HG03439 (cell line): Measurements from ENCODE around the gene HEPN1.

Experiments used
- ATAC-seq: cut with Tn5 transposase; IDR thresholded peaks from one replicate; pipeline ENCODE4 v1.9.1; 2021; ENCODE audit warnings: mild to moderate bottlenecking, moderate library complexity; ENCODE audit not compliant: unreplicated experiment

HEPN1 gene

DNA sequence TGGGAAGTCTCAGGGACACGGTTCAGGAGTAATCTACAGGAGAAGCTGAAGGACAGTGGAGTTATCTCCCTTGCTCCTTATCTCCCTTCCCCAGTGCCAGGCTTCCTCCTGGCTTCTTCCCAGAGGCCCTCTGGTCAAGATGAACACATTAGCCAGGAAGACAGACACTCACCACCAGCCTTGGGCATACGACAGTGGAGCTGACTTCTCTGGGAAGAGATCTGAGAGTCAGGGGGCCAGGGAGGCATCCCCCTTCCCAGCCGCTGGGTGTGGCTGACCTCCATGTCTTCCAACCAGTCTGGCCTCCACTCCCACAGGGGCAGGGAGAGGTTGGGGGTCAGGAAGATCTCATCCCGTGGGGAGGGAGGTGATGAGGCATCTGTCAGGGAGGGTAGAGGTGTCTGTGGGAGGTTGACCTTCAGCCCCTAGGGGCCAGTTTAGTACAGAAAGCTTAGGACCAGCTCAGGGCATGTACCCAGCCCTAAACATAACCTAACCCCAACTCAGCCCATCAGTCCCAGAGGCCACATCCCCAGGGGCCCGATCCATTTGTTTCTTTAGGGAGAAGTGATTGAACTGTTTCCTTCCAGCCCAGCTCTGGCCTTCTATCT, 34.1 kb upstream of the HEPN1 start:
- no peak for ATAC-seq

DNA sequence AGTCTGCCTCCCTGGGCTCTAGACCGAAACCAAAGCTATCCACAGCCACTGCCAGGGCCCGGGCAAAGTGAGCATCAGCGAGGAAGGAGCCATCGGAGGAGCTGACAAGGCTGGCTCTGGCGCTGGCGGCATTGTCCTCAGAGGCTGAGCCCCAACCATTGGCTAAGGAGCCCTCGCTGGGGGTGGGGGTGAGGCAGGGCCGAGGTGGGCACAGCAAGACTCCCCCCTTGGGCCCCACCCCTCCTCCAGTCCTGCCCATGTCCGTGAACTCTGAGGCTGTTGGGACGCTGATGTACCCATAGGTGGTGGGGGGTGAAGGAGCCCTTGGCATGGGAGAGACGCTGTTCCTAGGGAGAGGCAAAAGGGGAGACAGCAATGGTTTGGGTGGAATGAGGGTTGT, 32.6 kb upstream of the HEPN1 start:
- no peak for ATAC-seq

DNA sequence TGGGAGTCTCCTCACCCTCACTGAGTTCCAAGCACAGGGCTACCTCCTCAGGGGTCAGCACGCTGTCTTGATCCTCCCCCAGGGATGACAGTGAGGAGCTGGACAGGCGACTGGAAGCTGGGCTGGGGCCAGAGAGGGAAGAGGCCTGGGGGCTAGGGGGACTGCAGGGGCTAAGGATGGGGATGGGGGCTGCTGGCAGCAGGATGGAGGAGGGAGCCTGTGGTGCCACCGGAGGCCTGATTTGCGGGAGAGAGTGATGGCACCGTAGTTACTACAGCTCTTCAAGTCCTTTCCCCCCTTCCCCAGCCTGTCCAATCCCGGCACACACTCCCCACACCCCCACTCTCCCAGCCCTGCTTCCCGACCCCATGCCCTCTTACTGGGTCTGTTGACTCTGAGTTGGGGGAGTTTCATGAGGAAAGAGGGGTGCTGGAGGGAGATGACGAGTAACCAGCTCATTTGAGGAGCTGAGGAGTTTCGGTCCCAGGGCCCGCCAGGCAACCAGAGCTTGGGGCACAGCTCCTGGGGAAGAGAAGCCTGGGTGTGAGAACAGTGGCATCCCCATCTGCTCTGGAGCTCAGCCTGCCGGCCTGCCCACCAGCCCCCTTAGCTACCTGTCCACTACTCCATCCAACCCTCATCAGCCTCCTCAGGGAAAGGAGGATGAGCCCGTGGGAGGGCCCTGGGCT, 31.9 kb upstream of the HEPN1 start:
- ATAC-seq, result no peak

GRCh38 chr11:124887667-124888013, 31.4 kb upstream of the HEPN1 start:
- no peak for ATAC-seq

DNA sequence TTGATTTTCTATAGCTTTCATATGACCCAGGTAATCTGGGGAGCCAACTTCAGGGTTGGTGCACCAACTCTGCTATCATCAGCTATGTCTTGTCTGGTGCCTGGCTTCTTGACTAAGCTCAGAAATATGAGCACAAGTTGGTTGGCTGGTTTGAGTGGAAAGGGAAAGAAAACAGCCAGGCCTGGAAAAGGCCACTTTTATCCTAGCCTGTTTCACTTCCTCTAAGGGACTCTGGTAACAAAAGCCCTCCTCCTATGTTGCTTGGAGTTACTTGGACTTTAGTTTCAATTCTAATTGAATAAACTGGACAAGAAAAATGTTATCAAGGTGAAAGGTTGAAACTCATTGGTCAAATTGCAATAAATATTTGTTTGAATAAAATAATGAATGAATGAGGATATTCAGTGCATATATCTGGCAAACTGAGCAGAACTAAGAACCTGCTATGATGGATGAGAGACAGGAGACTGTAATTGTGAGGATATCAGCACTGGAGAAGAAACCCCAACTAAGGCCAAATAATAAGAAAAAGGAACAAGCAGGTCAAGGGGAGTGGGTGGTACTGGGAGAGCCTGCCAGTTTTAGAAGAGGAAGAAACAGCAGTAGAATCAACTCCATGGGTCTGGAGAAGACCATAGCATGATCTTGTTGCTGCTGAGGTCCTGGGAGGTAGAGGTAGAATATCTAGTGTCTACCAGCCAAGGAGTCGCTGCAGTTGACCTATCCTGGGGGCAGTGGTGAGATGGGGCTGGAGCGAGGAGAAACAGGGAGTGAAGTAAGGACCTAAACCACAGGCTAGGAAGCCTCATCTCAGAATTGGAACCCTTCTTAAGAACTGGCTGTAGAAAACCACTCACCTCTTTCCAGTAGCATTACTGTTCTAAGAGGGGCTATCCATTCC, 29.6 kb upstream of the HEPN1 start:
- no peak for ATAC-seq

DNA sequence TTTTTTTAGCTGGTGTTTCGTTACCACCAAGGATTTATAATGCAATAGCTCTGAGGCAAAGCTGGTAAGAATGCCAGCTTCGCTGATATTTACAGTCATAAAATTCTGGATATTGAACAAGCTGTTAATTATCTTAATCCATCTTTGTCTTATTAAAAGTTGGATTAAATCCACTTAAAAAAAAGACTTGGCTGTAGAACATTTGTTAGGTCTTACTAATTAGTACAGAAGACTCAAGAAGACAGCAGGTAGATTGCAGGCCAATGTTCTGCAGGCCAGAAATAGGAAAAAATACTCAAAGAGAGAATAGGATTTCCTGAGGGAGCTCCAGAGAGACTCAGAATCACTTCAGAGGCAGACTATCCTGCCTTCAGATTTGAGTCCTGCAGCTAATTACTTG, 28.9 kb upstream of the HEPN1 start:
- no peak for ATAC-seq

- no peak for ATAC-seq
These were observed 28.2 kb upstream of the HEPN1 start for GRCh38 chr11:124890683-124891372.

DNA sequence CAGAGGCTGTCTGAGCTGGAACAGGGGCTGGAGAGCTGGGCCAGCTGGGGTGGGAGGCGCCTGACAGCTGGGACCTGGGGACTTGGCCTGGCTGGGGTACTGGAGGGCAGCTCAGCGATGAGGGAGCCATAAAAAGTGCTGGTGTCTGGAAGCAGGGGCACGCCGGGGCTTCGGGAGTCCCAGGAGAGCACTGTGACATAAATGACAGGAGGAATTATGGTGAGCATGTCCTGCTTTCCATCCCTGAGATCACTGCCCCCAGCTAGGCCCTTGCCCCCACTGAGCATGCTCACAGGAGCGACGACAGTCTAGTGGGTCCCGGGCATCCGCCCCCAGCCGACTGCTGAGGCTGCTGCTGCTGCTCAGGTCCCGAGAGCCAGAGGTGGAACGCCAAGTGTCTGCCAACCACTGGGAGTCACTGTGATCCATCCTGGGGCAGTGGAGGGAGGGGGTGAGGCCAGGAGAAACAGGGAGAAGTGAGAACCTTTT, 27.6 kb upstream of the HEPN1 start:
- no peak for ATAC-seq

- no peak for ATAC-seq
These were observed 26.9 kb upstream of the HEPN1 start for GRCh38 chr11:124892146-124892545.

- no peak for ATAC-seq
These were observed 26.1 kb upstream of the HEPN1 start for GRCh38 chr11:124892750-124893454.

- ATAC-seq, result no peak
These were observed 25.2 kb upstream of the HEPN1 start for GRCh38 chr11:124893781-124894401.

DNA sequence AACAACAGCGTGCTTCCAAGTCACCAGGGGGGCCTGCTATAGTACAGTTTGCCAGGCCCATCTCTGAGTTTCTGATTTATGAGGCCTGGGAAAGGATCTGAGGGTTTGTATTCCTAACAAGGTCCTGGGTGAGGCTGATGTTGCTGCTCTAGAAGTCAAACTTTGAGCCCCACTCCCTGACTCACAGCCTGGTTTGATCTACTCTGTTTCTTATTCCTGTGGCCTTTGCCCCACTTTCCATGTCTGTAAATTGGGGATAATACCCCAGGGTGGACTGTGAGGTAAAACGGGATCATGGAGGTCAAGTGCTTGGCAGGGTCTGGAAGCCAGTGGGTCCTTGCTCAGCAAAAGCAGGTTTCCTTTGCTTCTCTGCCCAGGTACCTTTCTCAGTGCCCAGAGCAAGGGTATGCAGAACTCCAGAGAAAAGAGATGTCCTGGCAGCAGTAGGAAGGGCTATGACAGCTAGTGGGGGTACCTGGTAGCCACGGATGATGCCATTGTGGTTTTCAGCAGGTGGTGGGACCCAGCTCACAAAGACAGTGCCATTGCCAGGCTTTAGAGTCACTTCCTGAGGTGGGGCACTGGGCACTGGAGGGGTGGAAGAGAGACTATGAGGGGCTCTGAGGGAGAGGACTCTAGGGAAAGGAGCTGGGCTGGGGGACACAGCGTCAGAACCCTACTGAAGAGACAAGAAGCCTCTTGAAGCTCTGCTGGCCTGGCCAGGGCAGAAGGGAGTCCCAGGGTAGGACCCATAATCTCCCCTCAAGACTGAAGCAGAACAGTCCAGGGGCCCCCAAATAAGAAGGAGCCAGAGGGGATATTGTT, 24.2 kb upstream of the HEPN1 start:
- ATAC-seq, result no peak

- ATAC-seq, result no peak
These were observed 23.5 kb upstream of the HEPN1 start for GRCh38 chr11:124895471-124895971.

DNA sequence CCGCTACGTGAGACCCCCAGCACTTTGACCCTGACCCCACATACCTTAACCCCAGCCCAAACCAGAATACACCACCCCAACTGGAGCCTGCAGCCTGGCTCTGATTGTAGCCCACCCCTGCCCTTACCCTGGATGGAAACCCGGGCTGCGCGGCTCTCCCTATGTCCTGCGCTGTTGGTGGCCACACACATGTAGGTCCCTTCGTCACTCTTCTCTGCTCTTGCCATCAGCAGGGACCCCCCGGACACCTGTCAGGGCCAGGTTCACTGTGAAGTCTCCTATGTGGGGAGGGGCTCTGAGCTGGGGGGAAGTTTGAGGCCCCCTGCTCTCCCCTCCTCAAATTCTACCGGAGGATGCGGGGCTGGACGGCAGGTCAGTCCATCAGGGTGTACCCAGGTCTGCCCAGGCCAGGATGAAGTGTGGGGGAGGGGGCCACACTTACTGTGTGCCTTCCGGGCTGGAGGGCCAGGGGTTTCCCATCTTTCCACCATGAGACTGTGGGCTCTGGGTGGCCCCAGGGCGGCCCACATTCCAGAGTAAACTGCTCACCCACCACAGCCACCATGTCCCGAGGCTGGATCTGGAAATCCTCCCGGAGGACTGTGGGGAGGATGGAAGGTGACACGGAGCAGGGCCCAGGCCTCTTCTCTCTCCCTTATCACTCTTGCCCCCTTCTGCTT, 22.8 kb upstream of the HEPN1 start:
- ATAC-seq, result no peak

- no peak for ATAC-seq
These were observed 22.1 kb upstream of the HEPN1 start for GRCh38 chr11:124896821-124897391.

GRCh38 chr11:124897674-124898262, 21.3 kb upstream of the HEPN1 start, which contains the start of gene ROBO4:
TSS of gene ROBO4 (minus strand) at chr11:124897865. CDS start at chr11:124897795, 70 bp downstream.
- no peak for ATAC-seq

DNA sequence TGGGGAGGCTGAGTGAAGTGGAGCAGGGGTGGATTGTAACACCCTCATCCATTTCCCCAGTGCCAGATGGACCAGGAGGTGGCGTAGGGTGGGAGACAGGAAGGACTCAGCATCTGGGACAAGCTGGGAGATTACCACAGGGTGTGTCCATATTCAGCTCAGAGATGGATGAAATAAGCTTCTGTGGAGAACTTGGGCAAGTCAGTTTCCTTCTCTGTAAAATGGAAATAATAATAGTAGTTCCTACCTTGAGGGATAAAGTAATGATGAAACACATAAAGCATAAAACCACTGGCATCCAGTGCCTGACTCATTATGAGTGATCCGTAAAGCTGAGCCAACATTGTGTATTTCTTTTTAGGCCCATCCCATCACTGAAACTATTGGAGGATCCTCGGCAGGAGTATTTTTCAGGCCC, 20.8 kb upstream of the HEPN1 start:
- no peak for ATAC-seq

DNA sequence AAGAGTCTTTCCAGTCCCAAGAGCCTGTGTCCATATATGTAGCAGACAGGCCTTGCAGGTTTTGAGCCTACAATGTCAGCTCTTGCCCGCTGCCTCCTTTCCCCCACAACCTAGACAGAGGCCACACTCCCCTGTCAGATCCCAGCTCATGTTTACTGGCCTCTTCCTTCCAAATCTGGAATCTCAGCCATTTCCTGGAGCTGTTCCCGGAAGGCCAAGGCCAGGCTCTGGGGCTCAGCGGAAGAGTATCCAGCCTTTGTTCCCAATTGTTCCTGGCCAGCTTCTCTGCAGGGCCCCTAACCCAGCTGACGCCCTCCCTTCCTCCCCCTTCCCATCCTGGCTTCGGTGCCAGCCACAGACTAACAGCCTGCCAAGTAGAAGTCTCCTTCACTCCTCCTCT, 20.3 kb upstream of the HEPN1 start:
- no peak for ATAC-seq
